B cell (primary cell): Measurements from ENCODE around the gene HINFP. TPM values are rescaled to one million over a fixed set of nuclear protein-coding genes. Genes with fewer than 3 reads are reported as not detected.

Experiments
- ATAC-seq: fragments of 200-7000 bp; cut with Tn5 transposase; one replicate; pipeline ENCODE4 v1.10.0; 2021; ENCODE audit warnings: low read depth, mild to moderate bottlenecking, moderate number of reproducible peaks, moderate library complexity
- CTCF ChIA-PET: fragments of 350-600 bp; sonication (Branson Sonifier 250); formaldehyde crosslinking; loops from one replicate; lab custom pipeline; 2021; ENCODE audit warnings: antibody characterized with exemption, inconsistent platforms; lab: Charles Lee
- POLR2A ChIA-PET: fragments of 350-600 bp; sonication (Branson Sonifier 250); formaldehyde crosslinking; loops from one replicate; lab custom pipeline; 2021; ENCODE audit warnings: antibody characterized with exemption; lab: Charles Lee
- DNase-seq: peaks from one replicate; pipeline ENCODE4 v3.0.0; 2013
- H2AFZ ChIP-seq: 2 replicates; pipeline ENCODE4 v1.6.1; 2012; ENCODE audit warnings: mild to moderate bottlenecking, low read depth, low read length; ENCODE audit not compliant: insufficient read depth, poor library complexity, severe bottlenecking
- H3K27ac ChIP-seq, 2 donors: 1 replicate in 1 of 2; 2 replicates in 1 of 2; pipeline ENCODE4 v1.5.1; 2012 to 2013; ENCODE audit warnings: low read length in 2 of 2, mild to moderate bottlenecking in 2 of 2, moderate library complexity in 1 of 2
- H3K27me3 ChIP-seq, 4 experiments: fragments of 200-600 bp in 1 of 4; sonication (generic) in 1 of 4; replicated peaks in 1 of 4; 1 replicate in 2 of 4; 2 replicates in 2 of 4; pipeline versions ENCODE4 v1.6.1 to v1.7.0; 2013 to 2016; ENCODE audit warnings: low read length in 3 of 4, mild to moderate bottlenecking in 2 of 4, mixed read lengths in 1 of 4, moderate library complexity in 1 of 4; ENCODE audit not compliant: insufficient read depth in 4 of 4, control insufficient read depth in 3 of 4; ENCODE audit errors: control extremely low read depth in 1 of 4
- H3K36me3 ChIP-seq, 2 experiments: replicated peaks in 1 of 2; 1 replicate in 1 of 2; 2 replicates in 1 of 2; pipeline versions ENCODE4 v1.6.1 to v1.7.1; 2013; ENCODE audit warnings: low read length in 1 of 2; ENCODE audit not compliant: insufficient read depth in 2 of 2, control insufficient read depth in 1 of 2; ENCODE audit errors: control extremely low read depth in 1 of 2, extremely low read depth in 1 of 2
- H3K4me1 ChIP-seq, 2 donors: fragments of 200-600 bp in 1 of 2; sonication (generic) in 1 of 2; 1 replicate in 1 of 2; 2 replicates in 1 of 2; pipeline versions ENCODE4 v1.5.1 to v1.6.1; 2013 to 2017; ENCODE audit warnings: low read length in 2 of 2; ENCODE audit not compliant: control insufficient read depth in 2 of 2, insufficient read depth in 2 of 2
- H3K4me2 ChIP-seq: replicated peaks from 2 replicates; pipeline ENCODE3; 2012; ENCODE audit warnings: mild to moderate bottlenecking, low read depth, low read length; ENCODE audit not compliant: poor library complexity, severe bottlenecking
- H3K4me3 ChIP-seq, 5 experiments: fragments of 200-600 bp in 1 of 5; sonication (generic) in 1 of 5; 1 replicate in 3 of 5; 2 replicates in 2 of 5; pipeline versions ENCODE4 v1.5.1 to v1.7.0; 2011 to 2016; ENCODE audit warnings: low read length in 4 of 5, mild to moderate bottlenecking in 4 of 5, low read depth in 2 of 5, control low read depth in 1 of 5, moderate library complexity in 1 of 5; ENCODE audit not compliant: insufficient read depth in 1 of 5; ENCODE audit errors: control extremely low read depth in 1 of 5, extremely low read depth in 1 of 5
- H3K79me2 ChIP-seq: fragments of 200-600 bp; sonication (generic); one replicate; pipeline ENCODE4 v1.6.0; 2016; ENCODE audit warnings: low read length; ENCODE audit not compliant: control insufficient read depth, insufficient read depth
- H3K9ac ChIP-seq: fragments of 200-600 bp; sonication (generic); 2 replicates; pipeline ENCODE4 v1.6.1; 2017; ENCODE audit warnings: mild to moderate bottlenecking, low read length, moderate library complexity
- H3K9me3 ChIP-seq, 3 donors: one replicate each; pipeline versions ENCODE4 v1.6.1 to v1.7.1; 2013; ENCODE audit warnings: low read length in 2 of 3; ENCODE audit not compliant: control insufficient read depth in 2 of 3, insufficient read depth in 1 of 3; ENCODE audit errors: control extremely low read depth in 1 of 3
- H4K20me1 ChIP-seq: 2 replicates; pipeline ENCODE4 v1.6.0; 2012; ENCODE audit warnings: mild to moderate bottlenecking, low read length; ENCODE audit not compliant: insufficient read depth, control insufficient read depth, poor library complexity, severe bottlenecking
- H3K27ac Mint-ChIP-seq: one replicate; pipeline ENCODE4 v1.8.0; 2021; ENCODE audit warnings: mixed read lengths
- H3K27me3 Mint-ChIP-seq: one replicate; pipeline ENCODE4 v1.8.0; 2021; ENCODE audit warnings: mixed read lengths
- H3K4me1 Mint-ChIP-seq: one replicate; pipeline ENCODE4 v1.8.0; 2021; ENCODE audit warnings: mixed read lengths
- H3K4me3 Mint-ChIP-seq: one replicate; pipeline ENCODE4 v1.8.0; 2021; ENCODE audit warnings: mixed read lengths
- H3K9me3 Mint-ChIP-seq: one replicate; pipeline ENCODE4 v1.8.0; 2022; ENCODE audit warnings: mixed read lengths; ENCODE audit not compliant: insufficient read depth
- EZH2 ChIP-seq: IDR thresholded peaks from 2 replicates; pipeline ENCODE4 v1.6.1; 2012; ENCODE audit warnings: borderline replicate concordance, low read depth, mild to moderate bottlenecking, moderate library complexity, low read length; ENCODE audit not compliant: insufficient read depth, poor library complexity, severe bottlenecking
- WGBS: methylation state at CpG from one replicate; pipeline ENCODE4 v1.1.5; 2013; ENCODE audit warnings: missing lambda C conversion rate; ENCODE audit not compliant: insufficient coverage; 5-methylcytosine and 5-hydroxymethylcytosine counted together
- intact Hi-C: fragments of 100-400 bp; cut with micrococcal nuclease; formaldehyde crosslinking; loops from one replicate; pipeline ENCODE4 v1.10.0; 2022
- polyA minus RNA-seq: library from RNA; depleted of rRNA, polyadenylated mRNA; stranded (reverse); fragments of >200 nt; gene quantifications from 2 replicates; pipeline ENCODE4 v1.2.3, GENCODE V29; 2012
- polyA plus RNA-seq: library from polyadenylated mRNA; depleted of rRNA; stranded (reverse); fragments of >200 nt; gene quantifications from 2 replicates; pipeline ENCODE4 v1.2.3, GENCODE V29; 2012
- total RNA-seq, 2 donors: library from RNA; stranded (reverse); fragments of 120-200 nt in 1 of 2; gene quantifications; 1 replicate in 1 of 2; 2 replicates in 1 of 2; pipeline versions ENCODE4 v1.2.3 to v1.2.4, GENCODE V29; 2013 to 2022
- TF ChIP-seq, protein P1 (sequence below): fragments of 200-600 bp; IDR thresholded peaks from one replicate; pipeline ENCODE4 v1.8.0; 2022; ENCODE audit warnings: antibody characterized with exemption, mild to moderate bottlenecking

Gene HINFP, protein sequence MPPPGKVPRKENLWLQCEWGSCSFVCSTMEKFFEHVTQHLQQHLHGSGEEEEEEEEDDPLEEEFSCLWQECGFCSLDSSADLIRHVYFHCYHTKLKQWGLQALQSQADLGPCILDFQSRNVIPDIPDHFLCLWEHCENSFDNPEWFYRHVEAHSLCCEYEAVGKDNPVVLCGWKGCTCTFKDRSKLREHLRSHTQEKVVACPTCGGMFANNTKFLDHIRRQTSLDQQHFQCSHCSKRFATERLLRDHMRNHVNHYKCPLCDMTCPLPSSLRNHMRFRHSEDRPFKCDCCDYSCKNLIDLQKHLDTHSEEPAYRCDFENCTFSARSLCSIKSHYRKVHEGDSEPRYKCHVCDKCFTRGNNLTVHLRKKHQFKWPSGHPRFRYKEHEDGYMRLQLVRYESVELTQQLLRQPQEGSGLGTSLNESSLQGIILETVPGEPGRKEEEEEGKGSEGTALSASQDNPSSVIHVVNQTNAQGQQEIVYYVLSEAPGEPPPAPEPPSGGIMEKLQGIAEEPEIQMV
- total RNA-seq (78.7 and 84.6 TPM in 2 replicates), polyA plus RNA-seq (51.5 and 60.6 TPM in 2 replicates), polyA minus RNA-seq (18.1 and 27.0 TPM in 2 replicates)
- 28.4 TPM for total RNA-seq (2013)

DNA sequence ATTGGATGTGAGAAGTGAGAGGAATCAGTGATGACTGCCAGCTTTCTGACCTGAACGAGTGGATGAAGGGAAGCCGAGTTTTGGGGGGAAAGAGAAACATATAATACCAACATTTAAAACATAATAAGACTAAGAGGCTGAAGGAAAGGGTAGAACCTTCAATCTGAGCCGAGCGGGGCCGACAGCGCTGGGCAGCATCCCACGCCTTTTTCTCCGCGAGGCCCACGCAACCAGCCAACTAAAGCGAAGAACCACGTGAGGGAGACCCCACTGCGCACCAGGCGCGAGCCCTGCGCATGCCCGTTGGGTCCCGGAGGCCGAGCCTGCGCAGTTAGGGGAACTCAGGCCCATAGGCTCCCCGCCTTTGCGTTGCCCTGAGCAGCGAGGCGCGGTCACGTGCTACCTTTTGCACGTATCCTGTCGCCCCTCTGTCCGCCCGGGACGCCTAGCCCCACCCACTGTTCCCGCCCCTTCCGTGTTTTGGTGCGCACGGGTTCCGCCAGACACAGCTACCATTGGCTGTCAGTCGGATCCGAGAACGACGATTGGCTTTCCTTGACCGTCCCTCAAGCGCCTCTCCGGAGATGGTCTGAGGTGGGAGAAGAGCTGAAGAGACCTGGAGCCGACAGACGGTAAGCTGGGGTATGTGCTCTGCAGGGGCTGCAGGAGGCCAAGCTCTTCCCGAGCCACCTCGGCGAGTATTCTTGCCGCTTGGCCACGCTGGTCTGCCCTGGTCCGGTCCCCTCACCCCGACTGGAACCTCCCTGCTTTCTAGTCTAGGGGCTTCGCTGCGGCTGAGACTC lies at the start of gene HINFP:
HINFP (plus strand) TSS at position 573 of the 803 bp plus-strand sequence. CDS start 5,365 bp downstream, outside the sequence.
- intact Hi-C loops, result loop anchor here (1.0 kb wide), 10 partner anchors 14 to 330 kb away; partner anchors contain the start of genes C2CD2L, DDX6, DPAGT1 and HMBS
- Histone ChIP-seq H3K9me3 (no peaks in the 10 kb centered on the region), H3K4me3 (peak within 1 kb of the TSS; percentile 91 to 97 (median 95)), H4K20me1 (peaks cover 10% of the 10 kb centered on the region), H3K9ac (peak within 1 kb of the TSS; percentile 89), H3K4me2 (peak within 1 kb of the TSS; percentile 76), H3K27ac (peak within 1 kb of the TSS; percentile 72 to 90), H3K36me3 (peaks cover 0 to 12% of the 10 kb centered on the region in 2 experiments), H3K4me1 (peaks cover 15 to 17% of the 10 kb centered on the region in 2 donors), H3K27me3 (no peaks in the 10 kb centered on the region), H3K79me2 (peaks cover 45% of the 10 kb centered on the region), H2AFZ (peak within 1 kb of the TSS; percentile 97)
- WGBS, result under 1% methylated on average over 52 of the region's 54 CpGs
- Mint-ChIP-seq H3K27ac (peak within 1 kb of the TSS; percentile 90), H3K4me3 (peak within 1 kb of the TSS; percentile 87), H3K27me3 (no peaks in the 10 kb centered on the region), H3K9me3 (no peaks in the 10 kb centered on the region), H3K4me1 (peaks cover 26% of the 10 kb centered on the region)
- ATAC-seq (peak; percentile 98), DNase-seq (peak; percentile 99)
- ChIA-PET POLR2A (interaction anchor here (0.5 to 1.9 kb wide), 10 partner anchors 9 to 229 kb away, joined by 3 to 11 read pairs (median 6); partner anchors contain the start of genes C2CD2L, DPAGT1 and NLRX1), CTCF (interaction anchor here (0.5 to 2.1 kb wide), 7 partner anchors 12 to 363 kb away, joined by 3 to 8 read pairs (median 4); partner anchors contain the start of genes CBL and VPS11)
- TF ChIP-seq, protein P1, sequence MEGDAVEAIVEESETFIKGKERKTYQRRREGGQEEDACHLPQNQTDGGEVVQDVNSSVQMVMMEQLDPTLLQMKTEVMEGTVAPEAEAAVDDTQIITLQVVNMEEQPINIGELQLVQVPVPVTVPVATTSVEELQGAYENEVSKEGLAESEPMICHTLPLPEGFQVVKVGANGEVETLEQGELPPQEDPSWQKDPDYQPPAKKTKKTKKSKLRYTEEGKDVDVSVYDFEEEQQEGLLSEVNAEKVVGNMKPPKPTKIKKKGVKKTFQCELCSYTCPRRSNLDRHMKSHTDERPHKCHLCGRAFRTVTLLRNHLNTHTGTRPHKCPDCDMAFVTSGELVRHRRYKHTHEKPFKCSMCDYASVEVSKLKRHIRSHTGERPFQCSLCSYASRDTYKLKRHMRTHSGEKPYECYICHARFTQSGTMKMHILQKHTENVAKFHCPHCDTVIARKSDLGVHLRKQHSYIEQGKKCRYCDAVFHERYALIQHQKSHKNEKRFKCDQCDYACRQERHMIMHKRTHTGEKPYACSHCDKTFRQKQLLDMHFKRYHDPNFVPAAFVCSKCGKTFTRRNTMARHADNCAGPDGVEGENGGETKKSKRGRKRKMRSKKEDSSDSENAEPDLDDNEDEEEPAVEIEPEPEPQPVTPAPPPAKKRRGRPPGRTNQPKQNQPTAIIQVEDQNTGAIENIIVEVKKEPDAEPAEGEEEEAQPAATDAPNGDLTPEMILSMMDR, result no peak
- TF ChIP-seq EZH2, result no peak
